H1 (cell line): ENCODE results near the gene SERPINB2. TPM values are rescaled to one million over a fixed set of nuclear protein-coding genes. Genes with fewer than 3 reads are reported as not detected.

Experiments
- CTCF ChIA-PET: fragments of 300-600 bp; sonication (Branson Sonifier 250); formaldehyde crosslinking; loops from one replicate; lab custom pipeline; 2021; ENCODE audit not compliant: partially characterized antibody; lab: Charles Lee
- POLR2A ChIA-PET: fragments of 300-600 bp; sonication (Branson Sonifier 250); formaldehyde crosslinking; loops from one replicate; lab custom pipeline; 2021; ENCODE audit warnings: inconsistent platforms; ENCODE audit not compliant: partially characterized antibody; lab: Charles Lee
- DNase-seq, 2 experiments: peaks; one replicate each; pipeline versions ENCODE4 v3.0.0 to v3.0.0-alpha.2; 2010 to 2022; ENCODE audit warnings: low spot score in 2 of 2, low read depth in 1 of 2, mixed read lengths in 1 of 2
- FAIRE-seq: peaks from 2 replicates; lab custom pipeline; 2011; peaks lifted over from hg19 to GRCh38; lab: Jason Lieb, UNC
- H2AFZ ChIP-seq: 2 replicates; pipeline ENCODE4 v1.8.1; 2012; ENCODE audit warnings: low read length, inconsistent platforms
- H2AK5ac ChIP-seq: 2 replicates; pipeline ENCODE4 v1.6.1; 2013; ENCODE audit warnings: low read depth, low read length
- H2BK120ac ChIP-seq: replicated peaks from 2 replicates; pipeline ENCODE3; 2013; ENCODE audit warnings: low read depth, low read length, inconsistent platforms
- H2BK12ac ChIP-seq: 2 replicates; pipeline ENCODE4 v1.6.1; 2013; ENCODE audit warnings: low read depth, low read length
- H2BK15ac ChIP-seq: 2 replicates; pipeline ENCODE4 v1.6.1; 2013; ENCODE audit warnings: low read length
- H2BK20ac ChIP-seq: 2 replicates; pipeline ENCODE4 v1.6.1; 2013; ENCODE audit warnings: low read length
- H2BK5ac ChIP-seq: 2 replicates; pipeline ENCODE4 v1.6.1; 2013; ENCODE audit warnings: low read depth, low read length
- H3K14ac ChIP-seq: 2 replicates; pipeline ENCODE4 v1.6.1; 2013; ENCODE audit warnings: inconsistent platforms; ENCODE audit not compliant: insufficient read length
- H3K18ac ChIP-seq: 2 replicates; pipeline ENCODE4 v1.6.1; 2013; ENCODE audit warnings: low read length; ENCODE audit errors: extremely low read depth
- H3K23ac ChIP-seq: 2 replicates; pipeline ENCODE4 v1.6.1; 2013; ENCODE audit warnings: inconsistent platforms; ENCODE audit not compliant: insufficient read length
- H3K23me2 ChIP-seq: 2 replicates; pipeline ENCODE4 v1.6.1; 2013; ENCODE audit warnings: low read depth, low read length
- H3K27ac ChIP-seq: 2 replicates; pipeline ENCODE4 v1.6.1; 2011; ENCODE audit warnings: low read depth, low read length, inconsistent platforms
- H3K27me3 ChIP-seq, 4 experiments: replicated peaks in 1 of 4; 1 replicate in 1 of 4; 2 replicates in 3 of 4; pipeline versions ENCODE4 v1.6.1 to v1.8.1; 2011 to 2013; ENCODE audit warnings: low read length in 3 of 4, mild to moderate bottlenecking in 3 of 4, inconsistent platforms in 2 of 4, mixed read lengths in 2 of 4, moderate library complexity in 1 of 4; ENCODE audit not compliant: control insufficient read depth in 3 of 4, insufficient read depth in 3 of 4; ENCODE audit errors: extremely low read depth in 1 of 4
- H3K36me3 ChIP-seq, 4 experiments: 2 replicates each; pipeline versions ENCODE4 v1.6.1 to v1.8.1; 2011 to 2013; ENCODE audit warnings: mild to moderate bottlenecking in 4 of 4, low read length in 3 of 4, moderate library complexity in 2 of 4, control low read depth in 1 of 4, inconsistent platforms in 1 of 4; ENCODE audit not compliant: insufficient read depth in 4 of 4, control insufficient read depth in 2 of 4
- H3K4ac ChIP-seq: replicated peaks from 2 replicates; pipeline ENCODE3; 2013; ENCODE audit warnings: low read length, low read depth, mixed read lengths, inconsistent platforms; ENCODE audit not compliant: insufficient read length
- H3K4me1 ChIP-seq, 4 experiments: replicated peaks in 1 of 4; 1 replicate in 1 of 4; 2 replicates in 3 of 4; pipeline versions ENCODE4 v1.6.1 to v1.8.1; 2011 to 2013; ENCODE audit warnings: low read length in 3 of 4, inconsistent platforms in 2 of 4, mixed read lengths in 1 of 4; ENCODE audit not compliant: insufficient read depth in 4 of 4, control insufficient read depth in 3 of 4
- H3K4me2 ChIP-seq, 2 experiments: 2 replicates each; pipeline versions ENCODE4 v1.6.1 to v1.8.1; 2011 to 2013; ENCODE audit warnings: low read depth in 2 of 2, low read length in 2 of 2, control low read depth in 1 of 2, inconsistent platforms in 1 of 2, mild to moderate bottlenecking in 1 of 2; ENCODE audit not compliant: insufficient read depth in 1 of 2
- H3K4me3 ChIP-seq, 4 experiments: fragments of 200-600, 300-600 bp in 1 of 4; sonication (generic), shearing (Covaris generic), sonication (Bioruptor Twin) in 1 of 4; 2 replicates each; pipeline versions ENCODE4 v1.5.1 to v1.8.1; 2011 to 2016; ENCODE audit warnings: low read length in 4 of 4, low read depth in 3 of 4, control low read depth in 2 of 4, inconsistent platforms in 2 of 4, mild to moderate bottlenecking in 2 of 4, mixed read lengths in 1 of 4, moderate library complexity in 1 of 4; ENCODE audit not compliant: insufficient read depth in 2 of 4; ENCODE audit errors: extremely low read depth in 1 of 4
- H3K56ac ChIP-seq: replicated peaks from 2 replicates; pipeline ENCODE3; 2013; ENCODE audit warnings: low read depth, mild to moderate bottlenecking, mixed read lengths, low read length, inconsistent platforms; ENCODE audit not compliant: insufficient read length
- H3K79me1 ChIP-seq: 2 replicates; pipeline ENCODE4 v1.6.1; 2013; ENCODE audit warnings: low read depth, low read length, control low read depth
- H3K79me2 ChIP-seq, 2 experiments: 2 replicates each; pipeline versions ENCODE4 v1.6.1 to v1.8.1; 2012 to 2013; ENCODE audit warnings: low read length in 2 of 2, mild to moderate bottlenecking in 2 of 2, inconsistent platforms in 1 of 2; ENCODE audit not compliant: insufficient read depth in 2 of 2, control insufficient read depth in 1 of 2
- H3K9ac ChIP-seq, 4 experiments: replicated peaks in 1 of 4; 1 replicate in 1 of 4; 2 replicates in 3 of 4; pipeline versions ENCODE4 v1.6.1 to v1.8.1; 2011 to 2013; ENCODE audit warnings: low read depth in 3 of 4, low read length in 3 of 4, control low read depth in 2 of 4, mild to moderate bottlenecking in 2 of 4, moderate library complexity in 2 of 4, inconsistent platforms in 1 of 4; ENCODE audit errors: extremely low read depth in 1 of 4
- H3K9me3 ChIP-seq, 2 experiments: 2 replicates each; pipeline versions ENCODE4 v1.6.1 to v1.8.1; 2012 to 2013; ENCODE audit warnings: mild to moderate bottlenecking in 2 of 2, moderate library complexity in 2 of 2, control low read depth in 1 of 2, inconsistent platforms in 1 of 2, low read depth in 1 of 2, low read length in 1 of 2, mixed read lengths in 1 of 2; ENCODE audit not compliant: insufficient read depth in 2 of 2
- H4K20me1 ChIP-seq, 2 experiments: replicated peaks in 1 of 2; 2 replicates each; pipeline versions ENCODE3 to v1.8.1; 2011 to 2013; ENCODE audit warnings: inconsistent platforms in 2 of 2, low read length in 2 of 2, mild to moderate bottlenecking in 1 of 2; ENCODE audit not compliant: insufficient read depth in 2 of 2, control insufficient read depth in 1 of 2
- H4K5ac ChIP-seq: 2 replicates; pipeline ENCODE4 v1.6.1; 2013; ENCODE audit warnings: low read length, low read depth, mixed read lengths, inconsistent platforms; ENCODE audit not compliant: insufficient read length
- H4K8ac ChIP-seq: 2 replicates; pipeline ENCODE4 v1.8.0; 2013; ENCODE audit warnings: mild to moderate bottlenecking, moderate library complexity, low read length, inconsistent platforms; ENCODE audit not compliant: insufficient read depth; ENCODE audit errors: extremely low read depth
- H4K91ac ChIP-seq: replicated peaks from 2 replicates; pipeline ENCODE3; 2013; ENCODE audit warnings: low read length, mixed read lengths, inconsistent platforms; ENCODE audit not compliant: insufficient read length
- BRCA1 ChIP-seq: IDR thresholded peaks from 2 replicates; pipeline ENCODE4 v1.6.1; 2012; ENCODE audit warnings: low read depth, low read length, improper control_type of control experiment
- CBX5 ChIP-seq: fragments of 300-800, 300-1000 bp; sonication (generic); IDR thresholded peaks from 2 replicates; pipeline ENCODE4 v1.7.1; 2016; ENCODE audit warnings: antibody characterized with exemption, low read length, low read depth
- CTCF ChIP-seq, 3 experiments: IDR thresholded peaks; 1 replicate in 2 of 3; 2 replicates in 1 of 3; pipeline versions ENCODE4 v1.5.1 to v1.6.1; 2011; ENCODE audit warnings: low read length in 3 of 3, mild to moderate bottlenecking in 3 of 3, inconsistent platforms in 2 of 3, low read depth in 1 of 3, moderate library complexity in 1 of 3; ENCODE audit not compliant: insufficient read depth in 1 of 3; ENCODE audit errors: control extremely low read depth in 1 of 3
- RAD21 ChIP-seq, 2 experiments: IDR thresholded peaks in 1 of 2; conservative IDR thresholded peaks in 1 of 2; 2 replicates each; pipeline ENCODE4 v1.6.1; 2011; ENCODE audit warnings: low read depth in 2 of 2, low read length in 2 of 2, improper control_type of control experiment in 1 of 2, inconsistent platforms in 1 of 2, mild to moderate bottlenecking in 1 of 2, moderate library complexity in 1 of 2
- RBBP5 ChIP-seq: IDR thresholded peaks from 2 replicates; pipeline ENCODE4 v1.7.1; 2012; ENCODE audit warnings: low read depth, mild to moderate bottlenecking, inconsistent platforms, low read length, moderate library complexity, borderline replicate concordance
- RNF2 ChIP-seq: fragments of 200-900, 300-1000 bp; sonication (generic); IDR thresholded peaks from 2 replicates; pipeline ENCODE4 v1.7.1; 2016; ENCODE audit warnings: borderline replicate concordance, low read depth, mild to moderate bottlenecking, antibody characterized with exemption, low read length; ENCODE audit not compliant: poor library complexity, severe bottlenecking; ENCODE audit errors: missing control alignments
- SRF ChIP-seq: IDR thresholded peaks from 2 replicates; pipeline ENCODE4 v1.6.1; 2011; ENCODE audit warnings: mild to moderate bottlenecking, low read depth, low read length, moderate library complexity
- ZNF274 ChIP-seq: IDR thresholded peaks from 2 replicates; pipeline ENCODE4 v1.7.0; 2012; ENCODE audit warnings: low read length, borderline replicate concordance; ENCODE audit errors: extremely low read depth
- WGBS, 2 experiments: shearing (Covaris generic) in 1 of 2; methylation state at CpG; one replicate each; pipeline versions ENCODE4 v1.1.6 to v1.1.7; 2013 to 2015; ENCODE audit warnings: low lambda C conversion rate in 2 of 2, mixed read lengths in 2 of 2, inconsistent platforms in 1 of 2, low coverage in 1 of 2, missing lambda C conversion rate in 1 of 2; ENCODE audit not compliant: insufficient replicate concordance in 2 of 2, insufficient coverage in 1 of 2, insufficient read length in 1 of 2; ENCODE audit errors: extremely low coverage in 1 of 2, missing lambda C conversion rate in 1 of 2; 5-methylcytosine and 5-hydroxymethylcytosine counted together
- polyA plus RNA-seq, 7 experiments: library from polyadenylated mRNA; depleted of rRNA in 3 of 7; stranded (reverse) in 5 of 7; unstranded in 2 of 7; fragments of >200 nt in 5 of 7; fragments of 200-250 nt in 2 of 7; gene quantifications; 1 replicate in 5 of 7; 2 replicates in 1 of 7; 4 replicates in 1 of 7; pipeline versions ENCODE4 v1.2.1 to v1.2.3, GENCODE V29; 2011 to 2013; ENCODE audit warnings: missing spikeins in 2 of 7, mixed read lengths in 2 of 7
- total RNA-seq: library from RNA; stranded (reverse); fragmentation: NEBNext Ultra II Directional; extraction: Animal tissue kit (Norgen Biotek cat#: 25700); gene quantifications from 2 replicates; pipeline ENCODE4 v1.2.1, GENCODE V29; 2021

The SERPINB2 gene
- total and polyA plus RNA-seq, 2 of the 8 experiments (the other 6 are each of a cell fraction or from before 2014, with no cell fraction given) = not detected

GRCh38 chr18:63850020-63850419 lies 37.5 kb upstream of the SERPINB2 start:
- Histone ChIP-seq H3K23me2 (no peaks in the 10 kb centered on the region), H3K4me3 (no peak overlapping the region), H2AFZ (no peak overlapping the region), H3K56ac (no peak overlapping the region), H2BK120ac (no peak overlapping the region), H3K27ac (no peak overlapping the region), H2BK5ac (no peak overlapping the region), H3K23ac (no peak overlapping the region), H2BK12ac (no peak overlapping the region), H2AK5ac (no peak overlapping the region), H3K9me3 (no peaks in the 10 kb centered on the region), H3K18ac (no peak overlapping the region), H4K20me1 (no peaks in the 10 kb centered on the region), H4K8ac (no peak overlapping the region), H2BK15ac (no peak overlapping the region), H3K14ac (no peak overlapping the region), H3K9ac (no peak overlapping the region), H3K4ac (no peak overlapping the region), H4K5ac (no peak overlapping the region), H3K4me1 (no peaks in the 10 kb centered on the region), H3K79me1 (no peaks in the 10 kb centered on the region), H4K91ac (no peak overlapping the region), H3K79me2 (no peaks in the 10 kb centered on the region), H3K4me2 (no peak overlapping the region), H2BK20ac (no peak overlapping the region), H3K36me3 (no peaks in the 10 kb centered on the region), H3K27me3 (no peaks in the 10 kb centered on the region)
- TF ChIP-seq CTCF (IDR thresholded peaks at IDR 0.05; ENCODE audit: control extremely low read depth in 1 of 3, insufficient read depth in 1 of 3, low read depth in 1 of 3, low read length in 3 of 3) = peak; percentile 34 to 79 (median 67)
- no peak for TF ChIP-seq BRCA1
- no peak for TF ChIP-seq SRF
- no peak for TF ChIP-seq CBX5
- TF ChIP-seq RBBP5 = no peak
- TF ChIP-seq RNF2 = no peak
- TF ChIP-seq RAD21 (IDR thresholded peaks at IDR 0.05 in 1 of 2, conservative IDR thresholded peaks at IDR 0.05 in 1 of 2; ENCODE audit: low read depth in 2 of 2, low read length in 2 of 2) = peak; percentile 68 to 79
- no peak for TF ChIP-seq ZNF274
- FAIRE-seq (peak; percentile 73), DNase-seq (peak in 1 of 2 experiments; percentile 9)
- ChIA-PET POLR2A (no interaction called here), CTCF (interaction anchor here (0.7 to 2.6 kb wide), 5 partner anchors 11 to 340 kb away, joined by 3 to 11 read pairs (median 5); no protein-coding TSS in a partner anchor)
- WGBS, 2 experiments = 60% methylated on average over 4 of the region's 4 CpGs; no CpG with 5 or more reads in 1 of the 2 experiments
